HG02798 (cell line): Measurements from ENCODE around the gene LRRC27.
"Not testable (repeated sequence)": the region's sequence is repeated elsewhere in the genome, so short reads cannot be mapped to it uniquely, and the experiment has no call there.

Experiments
- ATAC-seq: cut with Tn5 transposase; IDR thresholded peaks from one replicate; pipeline ENCODE4 v1.9.1; 2021; ENCODE audit warnings: mild to moderate bottlenecking; ENCODE audit not compliant: unreplicated experiment, poor library complexity

LRRC27 gene

GRCh38 chr10:132335189-132336063 lies 3.4 kb downstream of the LRRC27 start:
- ATAC-seq = no peak

- no peak for ATAC-seq
Measured at GRCh38 chr10:132336064-132336746, 4.2 kb downstream of the LRRC27 start.

- ATAC-seq = no peak
Measured at GRCh38 chr10:132336919-132337407, 5.0 kb downstream of the LRRC27 start.

GRCh38 chr10:132337854-132338253 lies 5.9 kb downstream of the LRRC27 start:
- ATAC-seq = not testable (repeated sequence)

- no peak for ATAC-seq
Measured at GRCh38 chr10:132338876-132339275, 6.9 kb downstream of the LRRC27 start.

- ATAC-seq = no peak
Measured at GRCh38 chr10:132339276-132339675, 7.3 kb downstream of the LRRC27 start.

GRCh38 chr10:132341017-132341416 lies 9.0 kb downstream of the LRRC27 start:
- ATAC-seq = no peak

GRCh38 chr10:132341781-132342180 lies 9.8 kb downstream of the LRRC27 start:
- no peak for ATAC-seq

GRCh38 chr10:132342553-132342952 lies 10.6 kb downstream of the LRRC27 start:
- ATAC-seq = no peak

- ATAC-seq = no peak
Measured at GRCh38 chr10:132344386-132344785, 12.4 kb downstream of the LRRC27 start.

GRCh38 chr10:132345345-132345744 lies 13.4 kb downstream of the LRRC27 start:
- no peak for ATAC-seq

GRCh38 chr10:132346806-132347205 lies 14.8 kb downstream of the LRRC27 start:
- ATAC-seq = no peak

GRCh38 chr10:132347211-132347930 lies 15.4 kb downstream of the LRRC27 start:
- no peak for ATAC-seq

- ATAC-seq = no peak
Measured at GRCh38 chr10:132347931-132348267, 15.9 kb downstream of the LRRC27 start.

GRCh38 chr10:132349766-132350165 lies 17.8 kb downstream of the LRRC27 start:
- no peak for ATAC-seq

- no peak for ATAC-seq
Measured at GRCh38 chr10:132350391-132350790, 18.4 kb downstream of the LRRC27 start.

GRCh38 chr10:132350946-132351345 lies 19.0 kb downstream of the LRRC27 start:
- no peak for ATAC-seq

- ATAC-seq = no peak
Measured at GRCh38 chr10:132351611-132352010, 19.6 kb downstream of the LRRC27 start.

- peak; percentile 66 for ATAC-seq
Measured at GRCh38 chr10:132352462-132353308, 20.7 kb downstream of the LRRC27 start.
